HL-60 (cell line): ENCODE results near the gene DHRS7.

ENCODE experiments used
- DNase-seq, 2 experiments: peaks; one replicate each; pipeline ENCODE4 v3.0.0-alpha.2; 2010 to 2020; ENCODE audit warnings: low read depth in 1 of 2, low spot score in 1 of 2
- H3K27ac ChIP-seq: fragments of 250-450 bp; sonication (Bioruptor Pico); replicated peaks from 2 replicates; pipeline ENCODE4 v1.5.1; 2020; ENCODE audit warnings: mild to moderate bottlenecking, moderate library complexity
- H3K27me3 ChIP-seq: fragments of 250-450 bp; sonication (Bioruptor Pico); 2 replicates; pipeline ENCODE4 v1.5.1; 2021; ENCODE audit warnings: mild to moderate bottlenecking, moderate library complexity; ENCODE audit not compliant: insufficient read depth, poor library complexity, severe bottlenecking
- H3K4me3 ChIP-seq: replicated peaks from 2 replicates; pipeline ENCODE4 v1.5.1; 2011; ENCODE audit warnings: mild to moderate bottlenecking, control low read depth, low read length; ENCODE audit not compliant: insufficient read depth
- GABPA ChIP-seq: IDR thresholded peaks from 2 replicates; pipeline ENCODE4 v1.6.1; 2012; ENCODE audit warnings: low read depth
- POLR2AphosphoS5 ChIP-seq: IDR thresholded peaks from 2 replicates; pipeline ENCODE4 v1.6.1; 2012; ENCODE audit warnings: low read depth
- SPI1 ChIP-seq: IDR thresholded peaks from 2 replicates; pipeline ENCODE4 v1.6.1; 2012; ENCODE audit warnings: low read depth, mild to moderate bottlenecking, borderline replicate concordance
- TF ChIP-seq, protein P1 (sequence below): IDR thresholded peaks from one replicate; pipeline ENCODE4 v1.5.1; 2011; ENCODE audit warnings: low read length, control low read depth, inconsistent platforms; ENCODE audit not compliant: insufficient read depth
- TF ChIP-seq, protein P2 (sequence below): IDR thresholded peaks from 2 replicates; pipeline ENCODE4 v1.6.1; 2012; ENCODE audit warnings: low read depth; ENCODE audit not compliant: insufficient replicate concordance

The DHRS7 gene

DNA sequence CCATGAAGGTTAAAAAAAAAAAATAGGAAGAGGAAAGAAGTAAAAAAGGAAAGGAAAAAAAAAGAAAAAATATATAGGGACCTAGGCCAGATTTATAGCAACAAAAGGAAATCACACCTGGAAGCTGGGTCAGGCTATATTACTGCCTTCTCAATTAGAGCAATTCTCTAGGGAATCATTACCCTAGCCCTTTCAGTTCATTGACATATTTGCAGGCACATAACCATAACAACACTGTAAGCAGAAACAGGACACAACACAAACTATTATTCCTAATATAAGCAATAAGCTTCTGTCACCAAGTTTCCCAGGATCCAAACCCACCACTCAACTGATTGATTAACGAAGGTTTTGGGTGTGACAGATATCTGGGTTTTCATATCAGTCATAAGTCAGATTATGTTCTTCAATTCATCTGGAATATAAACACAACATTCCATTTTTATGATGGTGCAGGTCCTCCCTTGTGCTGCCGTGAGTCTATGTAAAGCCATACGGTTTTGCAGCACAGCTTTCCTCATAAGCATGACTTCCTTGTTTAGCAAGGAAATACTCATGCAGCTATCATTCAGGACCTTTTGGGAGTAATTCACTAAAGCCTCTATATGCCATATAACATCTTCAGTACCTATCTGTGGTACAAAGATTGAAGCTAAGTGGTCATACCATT, 69.3 kb downstream of the DHRS7 start:
- no peak overlapping the region for H3K27ac ChIP-seq
- DNase-seq, result no peak
- TF ChIP-seq GABPA (no peak), POLR2AphosphoS5 (no peak), SPI1 (no peak)
- TF ChIP-seq, protein P1, sequence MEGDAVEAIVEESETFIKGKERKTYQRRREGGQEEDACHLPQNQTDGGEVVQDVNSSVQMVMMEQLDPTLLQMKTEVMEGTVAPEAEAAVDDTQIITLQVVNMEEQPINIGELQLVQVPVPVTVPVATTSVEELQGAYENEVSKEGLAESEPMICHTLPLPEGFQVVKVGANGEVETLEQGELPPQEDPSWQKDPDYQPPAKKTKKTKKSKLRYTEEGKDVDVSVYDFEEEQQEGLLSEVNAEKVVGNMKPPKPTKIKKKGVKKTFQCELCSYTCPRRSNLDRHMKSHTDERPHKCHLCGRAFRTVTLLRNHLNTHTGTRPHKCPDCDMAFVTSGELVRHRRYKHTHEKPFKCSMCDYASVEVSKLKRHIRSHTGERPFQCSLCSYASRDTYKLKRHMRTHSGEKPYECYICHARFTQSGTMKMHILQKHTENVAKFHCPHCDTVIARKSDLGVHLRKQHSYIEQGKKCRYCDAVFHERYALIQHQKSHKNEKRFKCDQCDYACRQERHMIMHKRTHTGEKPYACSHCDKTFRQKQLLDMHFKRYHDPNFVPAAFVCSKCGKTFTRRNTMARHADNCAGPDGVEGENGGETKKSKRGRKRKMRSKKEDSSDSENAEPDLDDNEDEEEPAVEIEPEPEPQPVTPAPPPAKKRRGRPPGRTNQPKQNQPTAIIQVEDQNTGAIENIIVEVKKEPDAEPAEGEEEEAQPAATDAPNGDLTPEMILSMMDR, result no peak
- TF ChIP-seq, protein P2, sequence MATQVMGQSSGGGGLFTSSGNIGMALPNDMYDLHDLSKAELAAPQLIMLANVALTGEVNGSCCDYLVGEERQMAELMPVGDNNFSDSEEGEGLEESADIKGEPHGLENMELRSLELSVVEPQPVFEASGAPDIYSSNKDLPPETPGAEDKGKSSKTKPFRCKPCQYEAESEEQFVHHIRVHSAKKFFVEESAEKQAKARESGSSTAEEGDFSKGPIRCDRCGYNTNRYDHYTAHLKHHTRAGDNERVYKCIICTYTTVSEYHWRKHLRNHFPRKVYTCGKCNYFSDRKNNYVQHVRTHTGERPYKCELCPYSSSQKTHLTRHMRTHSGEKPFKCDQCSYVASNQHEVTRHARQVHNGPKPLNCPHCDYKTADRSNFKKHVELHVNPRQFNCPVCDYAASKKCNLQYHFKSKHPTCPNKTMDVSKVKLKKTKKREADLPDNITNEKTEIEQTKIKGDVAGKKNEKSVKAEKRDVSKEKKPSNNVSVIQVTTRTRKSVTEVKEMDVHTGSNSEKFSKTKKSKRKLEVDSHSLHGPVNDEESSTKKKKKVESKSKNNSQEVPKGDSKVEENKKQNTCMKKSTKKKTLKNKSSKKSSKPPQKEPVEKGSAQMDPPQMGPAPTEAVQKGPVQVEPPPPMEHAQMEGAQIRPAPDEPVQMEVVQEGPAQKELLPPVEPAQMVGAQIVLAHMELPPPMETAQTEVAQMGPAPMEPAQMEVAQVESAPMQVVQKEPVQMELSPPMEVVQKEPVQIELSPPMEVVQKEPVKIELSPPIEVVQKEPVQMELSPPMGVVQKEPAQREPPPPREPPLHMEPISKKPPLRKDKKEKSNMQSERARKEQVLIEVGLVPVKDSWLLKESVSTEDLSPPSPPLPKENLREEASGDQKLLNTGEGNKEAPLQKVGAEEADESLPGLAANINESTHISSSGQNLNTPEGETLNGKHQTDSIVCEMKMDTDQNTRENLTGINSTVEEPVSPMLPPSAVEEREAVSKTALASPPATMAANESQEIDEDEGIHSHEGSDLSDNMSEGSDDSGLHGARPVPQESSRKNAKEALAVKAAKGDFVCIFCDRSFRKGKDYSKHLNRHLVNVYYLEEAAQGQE, result no peak
- no peak overlapping the region for H3K4me3 ChIP-seq
- no peaks in the 10 kb centered on the region for H3K27me3 ChIP-seq

DNA sequence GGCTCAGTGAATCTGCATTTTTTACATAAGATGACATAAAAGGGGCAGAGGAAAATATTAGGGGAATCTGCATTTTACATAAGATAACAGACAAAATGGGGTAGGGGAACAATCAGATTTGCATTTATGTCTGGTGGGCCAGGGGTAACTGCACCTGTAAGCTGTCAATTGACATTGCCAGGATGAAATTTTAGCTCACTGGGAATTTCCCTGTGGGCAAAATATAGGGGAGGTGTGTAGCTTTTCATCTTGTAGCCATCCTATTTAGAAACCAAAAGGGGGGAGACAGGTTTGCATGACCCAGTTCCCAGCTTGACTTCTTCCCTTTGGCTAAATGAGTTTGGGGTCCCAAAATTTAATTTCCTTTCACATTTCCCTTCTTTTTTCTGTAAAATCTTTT, 70.0 kb downstream of the DHRS7 start:
- TF ChIP-seq, protein P2, result no peak
- no peak for TF ChIP-seq GABPA
- Histone ChIP-seq H3K27ac (no peak overlapping the region), H3K27me3 (no peaks in the 10 kb centered on the region), H3K4me3 (no peak overlapping the region)
- DNase-seq, result no peak

GRCh38 chr14:60094306-60094897, 70.8 kb downstream of the DHRS7 start:
- no peak for DNase-seq
- H3K27ac ChIP-seq, result no peak overlapping the region

More at GRCh38 chr14:60094306-60094897, 70.8 kb downstream of the DHRS7 start:
- TF ChIP-seq, protein P1, result no peak
- TF ChIP-seq, protein P2, result no peak
- TF ChIP-seq SPI1 (no peak), GABPA (no peak), POLR2AphosphoS5 (no peak)
- no peak overlapping the region for H3K4me3 ChIP-seq
- H3K27me3 ChIP-seq, result no peaks in the 10 kb centered on the region
